Middle frontal gyrus (tissue), 1 donor: Measurements from ENCODE around the gene FBXO21.
"Not testable (repeated sequence)": the region's sequence is repeated elsewhere in the genome, so short reads cannot be mapped to it uniquely, and the experiment has no call there.

Source experiments
- DNase-seq: peaks from one replicate; pipeline ENCODE4 v3.0.0-alpha.2; 2015; ENCODE audit warnings: low spot score; ENCODE audit errors: extremely low spot score

FBXO21 gene

GRCh38 chr12:117202033-117202432 is 11.8 kb upstream of the FBXO21 start:
- DNase-seq = no peak

DNA sequence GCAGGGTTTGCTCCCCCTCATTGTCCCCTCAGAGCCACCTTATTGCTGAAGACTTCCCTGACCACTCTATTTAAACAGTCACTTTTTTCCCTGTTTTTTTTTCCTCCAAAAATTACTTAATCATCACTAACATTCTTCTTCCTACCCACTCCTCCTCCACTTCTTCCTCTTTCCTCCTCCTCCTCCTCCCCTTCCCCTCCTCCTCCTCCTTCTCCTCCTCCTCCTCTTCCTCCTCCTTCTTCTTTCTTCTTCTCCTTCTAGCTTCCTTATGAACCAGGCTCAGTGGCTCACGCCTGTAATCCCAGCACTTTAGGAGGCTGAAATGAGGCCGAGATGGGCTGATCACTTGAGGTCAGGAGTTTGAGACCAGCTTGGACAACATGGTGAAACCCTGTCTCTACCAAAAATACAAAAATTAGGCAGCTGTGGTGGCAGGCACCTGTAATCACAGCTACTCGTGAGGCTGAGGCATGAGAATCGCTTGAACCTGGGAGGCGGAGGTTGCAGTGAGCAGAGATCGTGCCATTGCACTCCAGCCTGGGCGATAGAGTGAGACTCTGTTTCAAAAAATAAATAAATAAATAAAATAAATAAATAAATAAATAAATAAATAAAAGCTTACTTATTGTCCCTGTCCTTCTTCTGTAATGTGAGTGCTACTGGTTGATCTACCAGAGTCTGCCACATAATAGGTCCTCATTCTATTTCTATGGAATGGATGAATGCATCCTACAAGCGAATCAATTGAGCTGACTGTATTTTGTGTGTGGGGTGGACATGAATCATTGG is 9.9 kb upstream of the FBXO21 start:
- DNase-seq = not testable (repeated sequence)

DNA sequence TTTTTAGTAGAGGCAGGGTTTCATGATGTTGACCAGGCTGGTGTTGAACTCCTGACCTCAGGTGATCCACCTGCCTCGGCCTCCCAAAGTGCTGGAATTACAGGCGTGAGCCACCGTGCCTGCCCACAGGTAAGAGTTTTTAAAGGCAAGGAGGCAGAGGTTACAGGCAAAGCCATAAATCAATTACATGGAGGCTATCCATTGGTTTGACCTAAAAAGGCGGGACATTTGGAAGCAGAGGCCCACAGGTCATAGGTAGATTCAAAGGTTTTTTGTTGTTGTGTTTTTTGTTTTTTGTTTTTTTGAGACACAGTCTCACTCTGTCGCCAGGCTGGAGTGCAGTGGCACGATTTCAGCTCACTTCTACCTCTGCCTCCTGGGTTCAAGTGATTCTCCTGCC is 6.1 kb upstream of the FBXO21 start:
- DNase-seq = not testable (repeated sequence)

DNA sequence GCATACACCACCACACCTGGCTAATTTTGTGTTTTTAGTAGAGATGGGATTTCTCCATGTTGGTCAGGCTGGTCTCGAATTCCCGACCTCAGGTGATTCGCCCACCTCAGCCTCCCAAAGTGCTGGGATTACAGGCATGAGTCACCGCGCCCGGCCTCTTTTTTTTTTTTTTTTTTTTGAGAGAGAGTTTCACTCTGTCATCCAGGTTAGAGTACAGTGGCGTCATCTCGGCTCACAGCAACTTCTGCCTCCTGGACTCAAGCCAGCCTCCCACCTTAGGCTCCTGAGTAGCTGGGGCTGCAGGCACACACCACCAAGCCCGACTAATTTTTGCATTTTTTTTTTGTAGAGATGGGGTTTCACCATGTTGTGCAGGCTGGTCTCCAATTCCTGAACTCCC is 4.8 kb upstream of the FBXO21 start:
- not testable (repeated sequence) for DNase-seq

DNA sequence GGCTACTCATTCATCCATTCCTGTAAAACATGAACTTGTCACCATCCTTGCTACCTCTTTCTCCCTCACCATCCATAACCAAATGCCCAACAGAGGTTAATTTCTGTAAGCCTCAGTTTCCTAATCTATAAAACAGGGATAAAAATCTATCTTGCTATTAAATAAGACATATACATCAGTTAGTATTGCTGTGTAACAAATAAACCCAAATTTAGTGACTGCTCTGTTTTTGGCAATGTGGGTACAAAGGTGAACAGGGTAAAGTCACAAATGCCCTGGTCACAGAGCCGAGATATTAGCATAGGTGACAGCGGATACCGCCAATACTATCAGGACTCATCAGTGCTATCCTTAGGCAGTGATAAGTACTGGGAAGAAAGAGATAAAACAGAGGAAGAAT is 3.6 kb upstream of the FBXO21 start:
- no peak for DNase-seq

GRCh38 chr12:117192581-117192980 is 2.3 kb upstream of the FBXO21 start:
- DNase-seq = not testable (repeated sequence)

GRCh38 chr12:117192057-117192456 is 1.8 kb upstream of the FBXO21 start:
- DNase-seq = no peak

GRCh38 chr12:117189725-117190209 is 503 bp downstream of the FBXO21 start:
- no peak for DNase-seq

DNA sequence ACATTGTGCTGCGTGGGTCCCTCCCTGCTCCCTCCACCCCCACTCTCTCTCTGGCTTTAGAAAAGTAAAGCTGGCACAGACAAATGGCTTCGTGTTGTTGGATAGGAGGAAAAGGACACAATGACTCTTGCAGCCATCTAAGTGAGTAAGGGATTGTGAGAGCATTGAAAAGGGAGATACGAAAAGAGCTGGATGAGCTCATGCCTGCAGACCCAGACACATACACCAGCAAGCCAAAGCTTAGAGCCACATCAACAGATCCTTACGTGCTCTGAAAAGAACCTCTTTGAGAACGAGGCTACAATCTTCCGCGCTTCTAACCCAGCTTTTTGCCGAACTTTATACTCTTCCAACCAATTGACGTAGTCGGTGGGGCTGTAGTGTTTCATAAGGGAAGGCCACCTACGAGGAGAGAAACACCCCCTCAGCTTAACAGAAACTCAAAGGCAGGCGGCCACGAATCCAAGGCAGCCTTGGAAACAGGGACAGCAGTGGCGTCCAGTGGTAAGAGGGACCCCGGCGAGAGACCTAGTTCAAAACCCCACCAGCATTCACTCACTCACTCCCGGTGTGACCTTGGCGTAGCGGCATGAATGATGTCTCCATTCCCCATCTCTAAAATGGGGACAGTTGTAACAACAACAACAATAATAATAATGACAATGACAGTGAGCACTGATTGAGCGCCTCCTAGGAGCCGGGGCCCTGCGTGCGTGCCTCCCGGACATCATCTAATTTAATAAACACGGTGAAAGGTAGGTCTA is 1.1 kb downstream of the FBXO21 start:
- DNase-seq = peak; percentile 53

DNA sequence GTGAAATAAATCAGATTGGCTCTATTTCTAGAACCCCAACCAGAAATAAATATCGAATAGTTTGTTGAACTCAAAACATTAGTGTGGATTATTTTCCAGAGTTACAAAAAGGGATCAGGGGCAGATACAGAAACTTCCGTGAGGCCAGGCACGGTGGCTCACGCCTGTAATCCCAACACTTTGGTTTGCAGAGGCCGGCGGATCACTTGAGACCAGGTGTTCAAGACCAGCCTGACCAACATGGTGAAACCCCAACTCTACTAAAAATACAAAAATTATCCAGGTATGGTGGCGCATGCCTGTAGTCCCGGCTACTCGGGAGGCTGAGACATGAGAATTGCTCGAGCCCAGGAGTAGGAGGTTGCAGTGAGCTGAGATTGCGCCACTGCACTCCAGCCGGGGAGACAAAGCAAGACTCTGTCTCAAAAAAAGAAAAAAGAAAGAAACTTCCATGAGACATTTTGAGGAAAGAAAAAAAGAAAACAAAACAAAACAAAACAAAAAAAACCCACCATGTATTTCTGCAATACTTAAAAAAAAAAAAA is 2.1 kb downstream of the FBXO21 start:
- no peak for DNase-seq

- no peak for DNase-seq
Measured at GRCh38 chr12:117187421-117187820, 2.8 kb downstream of the FBXO21 start.

GRCh38 chr12:117182866-117183265 is 7.4 kb downstream of the FBXO21 start:
- DNase-seq = no peak

- not testable (repeated sequence) for DNase-seq
Measured at GRCh38 chr12:117181468-117181843, 8.8 kb downstream of the FBXO21 start.

DNA sequence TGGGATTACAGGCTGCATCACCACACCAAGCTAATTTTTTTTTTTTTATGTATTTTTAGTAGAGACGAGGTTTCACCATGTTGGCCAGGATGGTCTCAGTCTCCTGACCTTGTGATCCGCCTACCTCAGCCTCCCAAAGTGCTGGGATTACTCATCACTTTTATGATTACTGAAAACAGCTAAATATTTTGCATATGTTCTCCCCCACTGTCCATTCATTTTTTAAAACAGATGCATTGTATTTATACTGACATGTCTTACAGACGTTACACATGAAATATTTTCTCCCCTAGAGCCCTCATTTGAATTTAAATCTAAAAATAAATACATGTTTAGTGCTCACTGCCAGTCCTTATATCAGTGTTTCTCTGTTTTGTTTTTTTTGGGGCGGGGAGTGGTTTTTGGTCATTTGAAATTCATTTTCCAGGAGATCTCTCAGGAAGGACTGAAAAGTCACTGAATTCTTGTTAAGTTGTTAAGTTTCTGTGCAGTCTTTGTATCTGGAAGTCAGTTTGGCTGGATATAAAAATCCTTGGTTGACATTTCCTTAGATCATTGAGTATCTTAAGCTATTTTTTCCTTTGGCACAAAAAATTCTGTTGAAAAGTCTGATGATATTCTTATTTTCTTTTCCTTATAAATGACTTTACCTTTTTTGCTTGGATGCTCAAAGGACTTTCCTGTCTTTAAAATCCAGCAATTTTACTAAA is 9.4 kb downstream of the FBXO21 start:
- DNase-seq = no peak

- DNase-seq = no peak
Measured at GRCh38 chr12:117178745-117179144, 11.5 kb downstream of the FBXO21 start.

- no peak for DNase-seq
Measured at GRCh38 chr12:117178301-117178700, 12.0 kb downstream of the FBXO21 start.

GRCh38 chr12:117172168-117172567 is 18.1 kb downstream of the FBXO21 start:
- no peak for DNase-seq

- no peak for DNase-seq
Measured at GRCh38 chr12:117171499-117172162, 18.6 kb downstream of the FBXO21 start.

GRCh38 chr12:117169548-117169947 is 20.7 kb downstream of the FBXO21 start:
- DNase-seq = no peak

DNA sequence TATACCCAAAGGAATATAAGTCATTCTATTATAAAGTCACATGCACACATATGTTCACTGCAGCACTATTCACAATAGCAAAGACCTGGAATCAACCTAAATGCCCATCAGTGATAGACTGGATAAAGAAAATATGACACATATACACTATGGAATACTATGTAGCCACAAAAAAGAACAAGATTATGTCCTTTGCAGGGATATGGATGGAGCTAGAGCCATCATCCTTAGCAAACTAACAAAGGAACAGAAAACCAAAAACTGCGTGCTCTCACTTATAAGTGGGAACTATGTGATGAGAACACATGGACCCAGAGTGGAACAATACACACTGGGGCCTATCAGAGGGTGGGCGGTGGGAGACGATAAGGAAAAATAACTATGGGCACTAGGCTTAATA is 21.3 kb downstream of the FBXO21 start:
- no peak for DNase-seq

GRCh38 chr12:117167769-117168168 is 22.5 kb downstream of the FBXO21 start:
- no peak for DNase-seq
